ENCODE measurements around the gene PRMT1.

Gene PRMT1

GRCh38 chr19:49730166-49730565 is 53.1 kb downstream of the PRMT1 start:
- no peak for DNase-seq

All from NK-92 treated with Interleukin-12 subunit alpha and Interleukin-12 subunit beta, amount 100 ng/mL, for 24 hours (cell line).